ENCODE data around the gene SPATC1L. TPM values are rescaled to one million over a fixed set of nuclear protein-coding genes. Genes with fewer than 3 reads are reported as not detected.

SPATC1L gene
- total RNA-seq, 1 experiment from 2014 or later = 36.0 TPM

- H2AK5ac ChIP-seq (ENCODE audit: insufficient read length, low read length) = no peak overlapping the region
- no peaks in the 10 kb centered on the region for H3K79me1 ChIP-seq (ENCODE audit: insufficient read depth, low read depth, low read length, poor library complexity, severe bottlenecking)
- H3K9ac ChIP-seq (ENCODE audit: extremely low read depth, insufficient read length, low read length) = no peak overlapping the region
- no peak overlapping the region for H2BK15ac ChIP-seq (ENCODE audit: low read depth, low read length)
- no peak overlapping the region for H2BK20ac ChIP-seq (ENCODE audit: low read depth, low read length, poor library complexity, severe bottlenecking)
- H3K27ac ChIP-seq (ENCODE audit: insufficient read length, low read depth, low read length) = no peak overlapping the region
- Mint-ChIP-seq H3K9me3 (no peaks in the 10 kb centered on the region), H3K4me1 (peaks cover 6 to 11% of the 10 kb centered on the region in 2 experiments), H3K4me3 (no peak overlapping the region; a peak in 1 of 5 replicates), H3K36me3 (ENCODE audit: insufficient read depth in 1 of 3, low read depth in 3 of 3) (peaks cover 0 to 2% (median 0%) of the 10 kb centered on the region in 3 experiments; a peak in 2 of 7 replicates), H3K27ac (no peak overlapping the region), H3K27me3 (ENCODE audit: low read depth) (no peaks in the 10 kb centered on the region)
- H3K79me2 ChIP-seq (ENCODE audit: insufficient read depth, low read length) = no peaks in the 10 kb centered on the region
- H3K27me3 ChIP-seq (ENCODE audit: insufficient read depth, low read length) = no peaks in the 10 kb centered on the region
- H2AFZ ChIP-seq (ENCODE audit: low read length) = no peak overlapping the region
- H4K20me1 ChIP-seq (ENCODE audit: control insufficient read depth, insufficient read depth, insufficient read length) = no peaks in the 10 kb centered on the region
- H3K56ac ChIP-seq (ENCODE audit: insufficient read length, low read depth, low read length) = no peak overlapping the region
- no peak overlapping the region for H2BK5ac ChIP-seq (ENCODE audit: insufficient read length, low read length)
- no peaks in the 10 kb centered on the region for H3K9me3 ChIP-seq (ENCODE audit: control insufficient read depth, low read depth, low read length)
- DNase-seq = peak; percentile 32
- H2BK12ac ChIP-seq (ENCODE audit: insufficient read length, low read depth, low read length) = no peak overlapping the region
- WGBS (ENCODE audit: extremely low coverage, insufficient read length, low lambda C conversion rate) = no CpG with 5 or more reads among the region's 39 CpGs
- H3T11ph ChIP-seq (ENCODE audit: low read length) = no peak overlapping the region
- H3K23ac ChIP-seq (ENCODE audit: insufficient read length, low read depth, low read length) = no peak overlapping the region
- H3K23me2 ChIP-seq (ENCODE audit: insufficient read length, low read depth, low read length, poor library complexity, severe bottlenecking) = no peaks in the 10 kb centered on the region
- TF ChIP-seq CTCF (conservative IDR thresholded peaks at IDR 0.05) = no peak
- no peak overlapping the region for H4K5ac ChIP-seq (ENCODE audit: insufficient read length, low read depth, low read length)
- H3K18ac ChIP-seq (ENCODE audit: insufficient read length, low read depth, low read length) = no peak overlapping the region
- no peaks in the 10 kb centered on the region; the same call in 1 of the 2 replicates for H3K4me1 ChIP-seq (ENCODE audit: insufficient read depth, low read length)
- H4K91ac ChIP-seq (ENCODE audit: insufficient read length, low read depth, low read length) = no peak overlapping the region
- H3K14ac ChIP-seq (ENCODE audit: insufficient read depth, low read length) = no peak overlapping the region
- H4K8ac ChIP-seq (replicated peaks; ENCODE audit: insufficient read length, low read depth, low read length) = no peak overlapping the region
- no peak overlapping the region for H3K4ac ChIP-seq (ENCODE audit: low read depth, low read length)
- H3K4me2 ChIP-seq (ENCODE audit: insufficient read depth, insufficient read length, low read length) = no peak overlapping the region
- H2BK120ac ChIP-seq (ENCODE audit: low read depth, low read length, poor library complexity, severe bottlenecking) = no peak overlapping the region
Observed at GRCh38 chr21:46154155-46154954, 29.9 kb downstream of the SPATC1L start.

Data from H9 (cell line).